AG04449 (cell line): Measurements from ENCODE around the gene PTPN4.

Experiments
- CTCF ChIA-PET: fragments of 350-600 bp; formaldehyde crosslinking; extraction: SDS; loops from one replicate; lab custom pipeline; 2021; ENCODE audit warnings: antibody characterized with exemption; lab: Yijun Ruan, JAX
- POLR2A ChIA-PET: fragments of 400-600, 350-600 bp; formaldehyde crosslinking; extraction: SDS; loops from one replicate; lab custom pipeline; 2020; ENCODE audit warnings: antibody characterized with exemption, inconsistent platforms; lab: Yijun Ruan, JAX
- DNase-seq: peaks from one replicate; pipeline ENCODE4 v3.0.0-alpha.2; 2010; ENCODE audit warnings: low read depth, low spot score
- H3K4me3 ChIP-seq: 2 replicates; pipeline ENCODE4 v1.5.1; 2011; ENCODE audit warnings: low read depth, mild to moderate bottlenecking, control low read depth, low read length
- TF ChIP-seq, protein P1 (sequence below): IDR thresholded peaks from one replicate; pipeline ENCODE4 v1.5.1; 2011; ENCODE audit warnings: mild to moderate bottlenecking, moderate library complexity, low read length, control low read depth, inconsistent platforms; ENCODE audit not compliant: insufficient read depth; ENCODE audit errors: missing control alignments

Gene PTPN4

DNA sequence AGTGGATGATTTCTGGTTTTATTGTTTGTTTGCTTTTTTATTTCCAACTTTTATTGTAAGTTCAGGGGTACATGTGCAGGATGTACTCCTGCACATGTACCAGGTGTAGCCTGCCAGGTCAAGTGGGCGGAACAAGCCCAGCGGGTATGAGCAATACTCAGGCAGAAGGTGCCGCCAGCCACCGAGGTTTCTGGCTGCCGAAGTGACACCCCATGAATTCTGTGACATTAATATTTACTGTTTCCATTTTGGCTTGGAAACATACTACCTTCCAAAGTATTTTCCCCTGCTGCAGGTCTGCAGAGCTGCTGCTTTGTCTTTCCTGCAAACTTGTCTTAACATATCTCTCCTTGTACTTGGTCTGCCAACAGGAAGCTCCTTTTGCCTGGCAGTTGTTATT, 78.5 kb downstream of the PTPN4 start:
- ChIA-PET CTCF (interaction anchor here (1.9 kb wide), 1 partner anchor 11 kb away, joined by 10 read pairs; no protein-coding TSS in a partner anchor), POLR2A (no interaction called here)
- no peak for DNase-seq
- TF ChIP-seq, protein P1, sequence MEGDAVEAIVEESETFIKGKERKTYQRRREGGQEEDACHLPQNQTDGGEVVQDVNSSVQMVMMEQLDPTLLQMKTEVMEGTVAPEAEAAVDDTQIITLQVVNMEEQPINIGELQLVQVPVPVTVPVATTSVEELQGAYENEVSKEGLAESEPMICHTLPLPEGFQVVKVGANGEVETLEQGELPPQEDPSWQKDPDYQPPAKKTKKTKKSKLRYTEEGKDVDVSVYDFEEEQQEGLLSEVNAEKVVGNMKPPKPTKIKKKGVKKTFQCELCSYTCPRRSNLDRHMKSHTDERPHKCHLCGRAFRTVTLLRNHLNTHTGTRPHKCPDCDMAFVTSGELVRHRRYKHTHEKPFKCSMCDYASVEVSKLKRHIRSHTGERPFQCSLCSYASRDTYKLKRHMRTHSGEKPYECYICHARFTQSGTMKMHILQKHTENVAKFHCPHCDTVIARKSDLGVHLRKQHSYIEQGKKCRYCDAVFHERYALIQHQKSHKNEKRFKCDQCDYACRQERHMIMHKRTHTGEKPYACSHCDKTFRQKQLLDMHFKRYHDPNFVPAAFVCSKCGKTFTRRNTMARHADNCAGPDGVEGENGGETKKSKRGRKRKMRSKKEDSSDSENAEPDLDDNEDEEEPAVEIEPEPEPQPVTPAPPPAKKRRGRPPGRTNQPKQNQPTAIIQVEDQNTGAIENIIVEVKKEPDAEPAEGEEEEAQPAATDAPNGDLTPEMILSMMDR: no peak
- H3K4me3 ChIP-seq: no peak overlapping the region

DNA sequence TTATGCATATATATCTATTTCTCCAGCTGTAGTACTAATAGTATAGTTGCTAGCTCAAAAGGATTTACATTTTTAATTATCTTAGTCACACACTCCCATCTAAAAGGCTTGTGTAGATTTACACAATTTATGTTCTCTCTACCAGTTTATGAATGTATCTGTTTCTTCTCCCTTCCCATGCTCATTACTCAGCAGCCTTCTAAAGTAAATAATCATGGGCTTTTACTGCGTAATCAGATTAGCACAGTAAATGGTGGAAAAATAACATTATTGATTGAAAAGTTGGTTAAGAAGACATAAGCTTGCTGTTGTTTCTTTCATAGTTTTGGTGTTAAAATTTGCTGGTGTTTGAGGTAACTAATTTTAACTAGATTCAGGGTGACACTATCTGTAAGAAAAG, 81.8 kb downstream of the PTPN4 start:
- CTCF ChIA-PET: interaction anchor here (1.0 to 1.3 kb wide), 3 partner anchors 16 to 335 kb away, joined by 3 to 4 read pairs (median 3); no protein-coding TSS in a partner anchor
- H3K4me3 ChIP-seq: no peak overlapping the region
- POLR2A ChIA-PET: no interaction called here
- DNase-seq: no peak
- TF ChIP-seq, protein P1: no peak

DNA sequence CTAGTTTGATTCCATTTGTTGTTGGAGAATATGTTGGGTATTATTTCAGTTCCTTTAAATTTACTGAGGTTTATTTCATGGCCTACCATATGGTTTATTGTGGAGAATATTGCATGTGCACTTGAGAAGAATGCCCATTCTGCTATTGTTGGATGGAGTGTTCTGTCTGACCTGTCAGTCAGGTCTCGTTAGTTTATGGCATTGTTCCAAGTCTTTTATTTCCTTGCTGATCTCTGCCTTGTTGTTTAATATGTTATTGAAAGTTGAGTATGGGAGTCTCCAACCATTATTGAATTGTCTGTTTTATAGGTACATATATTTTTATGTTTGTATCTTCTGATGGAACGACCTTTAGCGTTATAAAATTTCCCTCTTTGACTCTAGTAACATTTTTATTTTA, 86.3 kb downstream of the PTPN4 start:
- ChIA-PET CTCF (no interaction called here), POLR2A (no interaction called here)
- no peak for DNase-seq

DNA sequence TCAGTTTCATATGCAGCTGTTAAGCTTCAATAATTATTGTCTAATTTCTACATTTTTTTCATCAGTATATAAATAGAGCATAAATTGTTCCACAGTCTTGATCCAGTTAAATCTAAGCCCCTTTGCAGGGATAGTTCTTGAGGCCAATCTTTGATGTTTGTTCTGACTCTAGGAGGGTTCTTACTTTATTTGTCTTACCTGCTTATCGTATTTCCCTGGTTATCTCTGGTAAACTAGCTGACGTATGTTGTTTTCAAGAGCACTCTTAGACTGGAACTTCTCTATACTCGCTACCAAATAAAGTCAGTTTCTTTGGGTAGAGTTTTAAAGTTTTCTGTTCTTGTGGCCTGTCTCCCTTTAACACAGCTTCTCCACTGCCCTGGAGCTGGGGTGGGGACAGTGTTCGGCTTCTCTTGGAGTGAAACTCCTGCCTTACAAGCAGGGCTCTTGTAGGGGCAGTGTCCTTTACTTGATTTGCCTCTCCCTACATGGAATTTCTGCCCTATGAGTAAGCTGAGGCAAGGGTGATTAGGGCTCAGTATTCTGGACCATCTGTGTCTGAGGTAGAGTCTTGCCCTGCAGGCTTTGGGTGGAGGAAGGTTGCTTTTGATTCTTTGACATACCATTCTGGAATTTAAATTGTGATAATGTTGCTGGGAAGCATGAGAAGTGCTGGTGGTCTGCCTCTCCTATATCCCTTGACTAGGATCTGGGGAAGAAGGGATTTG, 90.3 kb downstream of the PTPN4 start:
- POLR2A ChIA-PET: no interaction called here
- no peak for DNase-seq
- CTCF ChIA-PET: interaction anchor here (1.2 kb wide), 1 partner anchor 13 kb away, joined by 3 read pairs; no protein-coding TSS in a partner anchor
- TF ChIP-seq, protein P1: no peak
- H3K4me3 ChIP-seq: no peak overlapping the region

More for the DNA sequence above, 86.3 kb downstream of the PTPN4 start:
- H3K4me3 ChIP-seq: no peak overlapping the region
- TF ChIP-seq, protein P1: no peak

DNA sequence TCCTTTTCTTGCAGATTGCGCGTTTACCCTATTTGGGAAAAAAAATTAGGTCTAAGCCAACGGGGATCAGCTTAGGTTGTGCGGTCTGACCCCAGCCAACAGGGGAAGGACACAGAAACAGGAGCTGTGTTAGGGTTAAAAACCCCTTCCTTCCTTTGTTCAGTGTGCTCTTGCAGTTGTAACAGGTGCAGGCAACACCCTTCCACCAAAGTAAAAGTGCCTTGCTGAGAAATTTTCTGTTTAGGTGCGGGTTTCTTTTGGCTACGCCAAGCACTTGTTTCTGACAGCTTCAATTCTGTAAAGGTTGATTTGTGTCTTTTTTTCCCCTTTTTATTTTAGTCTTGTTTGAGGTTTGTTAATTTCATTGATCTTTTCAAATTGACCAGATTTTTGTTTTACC, 92.5 kb downstream of the PTPN4 start:
- POLR2A ChIA-PET: no interaction called here
- DNase-seq: no peak
- TF ChIP-seq, protein P1: no peak
- no peak overlapping the region for H3K4me3 ChIP-seq
- CTCF ChIA-PET: interaction anchor here (1.8 kb wide), 1 partner anchor 149 kb away, joined by 6 read pairs; no protein-coding TSS in a partner anchor

DNA sequence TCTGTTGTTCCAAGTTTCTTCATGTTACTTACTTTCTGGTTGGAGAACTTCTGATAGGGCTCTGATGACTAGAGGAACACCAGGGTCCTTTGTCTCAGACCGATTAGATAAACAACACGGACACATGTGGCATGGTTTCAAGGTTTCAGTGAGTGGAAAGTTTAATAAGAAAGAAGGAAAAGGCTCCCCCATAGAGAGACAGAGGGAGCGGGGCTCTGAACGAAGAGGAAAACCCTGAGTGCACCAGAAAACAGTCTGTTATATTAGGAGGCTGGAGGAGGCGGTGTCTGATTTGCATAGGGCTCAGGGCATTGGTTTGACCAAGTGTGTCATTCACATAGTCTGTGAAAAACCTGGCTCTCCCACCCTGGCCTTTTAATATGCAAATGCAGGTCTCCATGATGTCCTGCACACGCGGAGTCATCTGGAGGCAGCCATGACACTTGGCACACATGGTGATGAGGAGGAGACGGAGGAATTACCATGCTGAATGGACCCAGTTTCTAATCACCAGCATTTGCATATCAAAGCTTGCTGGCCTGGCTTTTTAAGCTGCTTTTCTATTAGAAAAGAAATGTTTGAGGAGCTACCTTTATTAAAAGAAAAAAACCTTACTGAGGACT, 94.2 kb downstream of the PTPN4 start:
- ChIA-PET CTCF (no interaction called here), POLR2A (no interaction called here)
- DNase-seq: no peak
- no peak overlapping the region for H3K4me3 ChIP-seq
- TF ChIP-seq, protein P1: no peak
